Mucosa of rectum (tissue), 2 donors: ENCODE data around the gene BCAS3.

Experiments
- H3K27ac ChIP-seq, 2 donors: one replicate each; pipeline ENCODE4 v1.7.0; 2013; ENCODE audit warnings: inconsistent platforms in 2 of 2, low read depth in 2 of 2, low read length in 2 of 2
- H3K27me3 ChIP-seq, 2 donors: one replicate each; pipeline ENCODE4 v1.7.0; 2013; ENCODE audit warnings: low read length in 2 of 2; ENCODE audit not compliant: control insufficient read depth in 2 of 2, insufficient read depth in 2 of 2
- H3K36me3 ChIP-seq, 2 donors: one replicate each; pipeline ENCODE4 v1.7.0; 2013; ENCODE audit warnings: low read length in 2 of 2; ENCODE audit not compliant: control insufficient read depth in 2 of 2, insufficient read depth in 2 of 2
- H3K4me1 ChIP-seq, 2 donors: one replicate each; pipeline ENCODE4 v1.7.0; 2013; ENCODE audit warnings: low read length in 2 of 2, mild to moderate bottlenecking in 1 of 2; ENCODE audit not compliant: control insufficient read depth in 2 of 2, insufficient read depth in 2 of 2
- H3K4me3 ChIP-seq, 2 donors: one replicate each; pipeline ENCODE4 v1.7.0; 2013; ENCODE audit warnings: low read length in 2 of 2
- H3K9ac ChIP-seq, 2 donors: one replicate each; pipeline ENCODE4 v1.7.0; 2013; ENCODE audit warnings: low read length in 2 of 2, low read depth in 1 of 2, mild to moderate bottlenecking in 1 of 2
- H3K9me3 ChIP-seq, 2 donors: one replicate each; pipeline ENCODE4 v1.7.0; 2013; ENCODE audit warnings: low read length in 2 of 2; ENCODE audit not compliant: control insufficient read depth in 2 of 2
- donor health status: healthy.
- donor health status: Normal muscosa, but diverticular disease.

The BCAS3 gene

GRCh38 chr17:60740584-60740983 is 62.9 kb downstream of the BCAS3 start:
- Histone ChIP-seq H3K36me3 (no peaks in the 10 kb centered on the region), H3K4me3 (no peak overlapping the region), H3K9ac (no peak overlapping the region), H3K4me1 (no peaks in the 10 kb centered on the region), H3K9me3 (no peaks in the 10 kb centered on the region), H3K27me3 (no peaks in the 10 kb centered on the region), H3K27ac (no peak overlapping the region)

- Histone ChIP-seq H3K4me1 (no peaks in the 10 kb centered on the region), H3K36me3 (no peaks in the 10 kb centered on the region), H3K4me3 (no peak overlapping the region), H3K27me3 (no peaks in the 10 kb centered on the region), H3K9ac (no peak overlapping the region), H3K27ac (no peak overlapping the region), H3K9me3 (no peaks in the 10 kb centered on the region)
Measured at GRCh38 chr17:60741031-60741430, 63.4 kb downstream of the BCAS3 start.

- Histone ChIP-seq H3K27me3 (no peaks in the 10 kb centered on the region), H3K9me3 (no peaks in the 10 kb centered on the region), H3K36me3 (no peaks in the 10 kb centered on the region), H3K9ac (no peak overlapping the region), H3K4me1 (no peaks in the 10 kb centered on the region), H3K27ac (no peak overlapping the region), H3K4me3 (no peak overlapping the region)
Measured at GRCh38 chr17:60743282-60743681, 65.6 kb downstream of the BCAS3 start.

GRCh38 chr17:60743799-60744198 is 66.1 kb downstream of the BCAS3 start:
- peak overlapping the region; percentile 22 to 39 for H3K4me3 ChIP-seq
- H3K9ac ChIP-seq: no peak overlapping the region
- no peaks in the 10 kb centered on the region for H3K27me3 ChIP-seq
- H3K9me3 ChIP-seq: no peaks in the 10 kb centered on the region
- H3K36me3 ChIP-seq: no peaks in the 10 kb centered on the region
- no peaks in the 10 kb centered on the region for H3K4me1 ChIP-seq
- no peak overlapping the region for H3K27ac ChIP-seq

GRCh38 chr17:60744355-60744966 is 66.8 kb downstream of the BCAS3 start:
- H3K27me3 ChIP-seq: no peaks in the 10 kb centered on the region
- H3K4me1 ChIP-seq: no peaks in the 10 kb centered on the region
- H3K27ac ChIP-seq: no peak overlapping the region
- H3K36me3 ChIP-seq: no peaks in the 10 kb centered on the region
- no peak overlapping the region for H3K4me3 ChIP-seq
- no peaks in the 10 kb centered on the region for H3K9me3 ChIP-seq
- H3K9ac ChIP-seq: peak overlapping the region in 1 of 2 donors; percentile 26

- Histone ChIP-seq H3K9me3 (no peaks in the 10 kb centered on the region), H3K4me1 (no peaks in the 10 kb centered on the region), H3K4me3 (no peak overlapping the region), H3K9ac (no peak overlapping the region), H3K36me3 (no peaks in the 10 kb centered on the region), H3K27ac (no peak overlapping the region), H3K27me3 (no peaks in the 10 kb centered on the region)
Measured at GRCh38 chr17:60745544-60745943, 67.9 kb downstream of the BCAS3 start.

GRCh38 chr17:60747069-60747808 is 69.6 kb downstream of the BCAS3 start:
- H3K36me3 ChIP-seq: no peaks in the 10 kb centered on the region
- no peak overlapping the region for H3K9ac ChIP-seq
- H3K4me1 ChIP-seq: no peaks in the 10 kb centered on the region
- H3K27ac ChIP-seq: no peak overlapping the region
- H3K4me3 ChIP-seq: no peak overlapping the region
- H3K9me3 ChIP-seq: no peaks in the 10 kb centered on the region
- no peaks in the 10 kb centered on the region for H3K27me3 ChIP-seq

- Histone ChIP-seq H3K36me3 (no peaks in the 10 kb centered on the region), H3K27me3 (no peaks in the 10 kb centered on the region), H3K4me3 (no peak overlapping the region), H3K9ac (no peak overlapping the region), H3K9me3 (no peaks in the 10 kb centered on the region), H3K4me1 (no peaks in the 10 kb centered on the region), H3K27ac (no peak overlapping the region)
Measured at GRCh38 chr17:60748204-60748603, 70.6 kb downstream of the BCAS3 start.

- H3K9ac ChIP-seq: no peak overlapping the region
- H3K4me3 ChIP-seq: no peak overlapping the region
- H3K4me1 ChIP-seq: no peaks in the 10 kb centered on the region
- H3K36me3 ChIP-seq: no peaks in the 10 kb centered on the region
- no peak overlapping the region for H3K27ac ChIP-seq
- H3K9me3 ChIP-seq: no peaks in the 10 kb centered on the region
- no peaks in the 10 kb centered on the region for H3K27me3 ChIP-seq
Measured at GRCh38 chr17:60749050-60749449, 71.4 kb downstream of the BCAS3 start.

GRCh38 chr17:60749708-60750107 is 72.1 kb downstream of the BCAS3 start:
- H3K36me3 ChIP-seq: no peaks in the 10 kb centered on the region
- H3K9ac ChIP-seq: no peak overlapping the region

More at GRCh38 chr17:60749708-60750107, 72.1 kb downstream of the BCAS3 start:
- Histone ChIP-seq H3K4me1 (no peaks in the 10 kb centered on the region), H3K9me3 (no peaks in the 10 kb centered on the region), H3K27ac (no peak overlapping the region), H3K4me3 (no peak overlapping the region), H3K27me3 (no peaks in the 10 kb centered on the region)
